ENCODE data around the gene BACE2.

The BACE2 gene

GRCh38 chr21:41168391-41169257 lies 664 bp downstream of the BACE2 start (continued):
- TF ChIP-seq HOXC10 (CRISPR knock-in tag; IDR thresholded peaks at IDR 0.05) (no peak), ZBTB26 (tag by site-specific recombination; optimal IDR thresholded peaks at IDR 0.05) (peak; percentile 70), ZNF76 (tag by site-specific recombination; IDR thresholded peaks at IDR 0.05; ENCODE audit: borderline replicate concordance, low read depth) (0 out of 2 replicates have a peak, but pooled peaks have one; percentile 37), ZBTB17 (tag by site-specific recombination; IDR thresholded peaks at IDR 0.05) (peak; percentile 49; the same call in 1 of the 2 replicates), EGR2 (tag by site-specific recombination; IDR thresholded peaks at IDR 0.05; ENCODE audit: low read depth) (peak; percentile 83), HOXA7 (CRISPR knock-in tag; IDR thresholded peaks at IDR 0.05; ENCODE audit: borderline replicate concordance) (no peak), ZNF148 (tag by site-specific recombination; IDR thresholded peaks at IDR 0.05; ENCODE audit: borderline replicate concordance) (no peak), KLF1 (tag by site-specific recombination; IDR thresholded peaks at IDR 0.05) (no peak), ZBTB8A (tag by site-specific recombination; IDR thresholded peaks at IDR 0.05) (peak; percentile 75), IKZF3 (tag by site-specific recombination; IDR thresholded peaks at IDR 0.05) (no peak), YY2 (tag by site-specific recombination; IDR thresholded peaks at IDR 0.05) (no peak), ZNF335 (tag by site-specific recombination; conservative IDR thresholded peaks at IDR 0.05) (peak; percentile 59), KLF17 (tag by site-specific recombination; IDR thresholded peaks at IDR 0.05) (0 out of 2 replicates have a peak, but pooled peaks have one; percentile 18), ZIC2 (tag by site-specific recombination; IDR thresholded peaks at IDR 0.05) (peak; percentile 57), WT1 (tag by site-specific recombination; IDR thresholded peaks at IDR 0.05) (0 out of 2 replicates have a peak, but pooled peaks have one; percentile 11), KLF8 (tag by site-specific recombination; IDR thresholded peaks at IDR 0.05) (peak; percentile 53; the same call in 1 of the 2 replicates), PRDM4 (tag by site-specific recombination; IDR thresholded peaks at IDR 0.05) (0 out of 2 replicates have a peak, but pooled peaks have one; percentile 11)
- TF ChIP-seq, protein P1, sequence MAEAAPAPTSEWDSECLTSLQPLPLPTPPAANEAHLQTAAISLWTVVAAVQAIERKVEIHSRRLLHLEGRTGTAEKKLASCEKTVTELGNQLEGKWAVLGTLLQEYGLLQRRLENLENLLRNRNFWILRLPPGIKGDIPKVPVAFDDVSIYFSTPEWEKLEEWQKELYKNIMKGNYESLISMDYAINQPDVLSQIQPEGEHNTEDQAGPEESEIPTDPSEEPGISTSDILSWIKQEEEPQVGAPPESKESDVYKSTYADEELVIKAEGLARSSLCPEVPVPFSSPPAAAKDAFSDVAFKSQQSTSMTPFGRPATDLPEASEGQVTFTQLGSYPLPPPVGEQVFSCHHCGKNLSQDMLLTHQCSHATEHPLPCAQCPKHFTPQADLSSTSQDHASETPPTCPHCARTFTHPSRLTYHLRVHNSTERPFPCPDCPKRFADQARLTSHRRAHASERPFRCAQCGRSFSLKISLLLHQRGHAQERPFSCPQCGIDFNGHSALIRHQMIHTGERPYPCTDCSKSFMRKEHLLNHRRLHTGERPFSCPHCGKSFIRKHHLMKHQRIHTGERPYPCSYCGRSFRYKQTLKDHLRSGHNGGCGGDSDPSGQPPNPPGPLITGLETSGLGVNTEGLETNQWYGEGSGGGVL (tag by site-specific recombination; IDR thresholded peaks at IDR 0.05), result peak; percentile 86
- TF ChIP-seq, protein P2, sequence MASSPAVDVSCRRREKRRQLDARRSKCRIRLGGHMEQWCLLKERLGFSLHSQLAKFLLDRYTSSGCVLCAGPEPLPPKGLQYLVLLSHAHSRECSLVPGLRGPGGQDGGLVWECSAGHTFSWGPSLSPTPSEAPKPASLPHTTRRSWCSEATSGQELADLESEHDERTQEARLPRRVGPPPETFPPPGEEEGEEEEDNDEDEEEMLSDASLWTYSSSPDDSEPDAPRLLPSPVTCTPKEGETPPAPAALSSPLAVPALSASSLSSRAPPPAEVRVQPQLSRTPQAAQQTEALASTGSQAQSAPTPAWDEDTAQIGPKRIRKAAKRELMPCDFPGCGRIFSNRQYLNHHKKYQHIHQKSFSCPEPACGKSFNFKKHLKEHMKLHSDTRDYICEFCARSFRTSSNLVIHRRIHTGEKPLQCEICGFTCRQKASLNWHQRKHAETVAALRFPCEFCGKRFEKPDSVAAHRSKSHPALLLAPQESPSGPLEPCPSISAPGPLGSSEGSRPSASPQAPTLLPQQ (tag by site-specific recombination; IDR thresholded peaks at IDR 0.05), result peak; percentile 36; the same call in 1 of the 2 replicates
- TF ChIP-seq, protein P3, sequence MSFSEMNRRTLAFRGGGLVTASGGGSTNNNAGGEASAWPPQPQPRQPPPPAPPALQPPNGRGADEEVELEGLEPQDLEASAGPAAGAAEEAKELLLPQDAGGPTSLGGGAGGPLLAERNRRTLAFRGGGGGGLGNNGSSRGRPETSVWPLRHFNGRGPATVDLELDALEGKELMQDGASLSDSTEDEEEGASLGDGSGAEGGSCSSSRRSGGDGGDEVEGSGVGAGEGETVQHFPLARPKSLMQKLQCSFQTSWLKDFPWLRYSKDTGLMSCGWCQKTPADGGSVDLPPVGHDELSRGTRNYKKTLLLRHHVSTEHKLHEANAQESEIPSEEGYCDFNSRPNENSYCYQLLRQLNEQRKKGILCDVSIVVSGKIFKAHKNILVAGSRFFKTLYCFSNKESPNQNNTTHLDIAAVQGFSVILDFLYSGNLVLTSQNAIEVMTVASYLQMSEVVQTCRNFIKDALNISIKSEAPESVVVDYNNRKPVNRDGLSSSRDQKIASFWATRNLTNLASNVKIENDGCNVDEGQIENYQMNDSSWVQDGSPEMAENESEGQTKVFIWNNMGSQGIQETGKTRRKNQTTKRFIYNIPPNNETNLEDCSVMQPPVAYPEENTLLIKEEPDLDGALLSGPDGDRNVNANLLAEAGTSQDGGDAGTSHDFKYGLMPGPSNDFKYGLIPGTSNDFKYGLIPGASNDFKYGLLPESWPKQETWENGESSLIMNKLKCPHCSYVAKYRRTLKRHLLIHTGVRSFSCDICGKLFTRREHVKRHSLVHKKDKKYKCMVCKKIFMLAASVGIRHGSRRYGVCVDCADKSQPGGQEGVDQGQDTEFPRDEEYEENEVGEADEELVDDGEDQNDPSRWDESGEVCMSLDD (tag by site-specific recombination; IDR thresholded peaks at IDR 0.05), result peak; percentile 57; the same call in 1 of the 2 replicates
- TF ChIP-seq, protein P4, sequence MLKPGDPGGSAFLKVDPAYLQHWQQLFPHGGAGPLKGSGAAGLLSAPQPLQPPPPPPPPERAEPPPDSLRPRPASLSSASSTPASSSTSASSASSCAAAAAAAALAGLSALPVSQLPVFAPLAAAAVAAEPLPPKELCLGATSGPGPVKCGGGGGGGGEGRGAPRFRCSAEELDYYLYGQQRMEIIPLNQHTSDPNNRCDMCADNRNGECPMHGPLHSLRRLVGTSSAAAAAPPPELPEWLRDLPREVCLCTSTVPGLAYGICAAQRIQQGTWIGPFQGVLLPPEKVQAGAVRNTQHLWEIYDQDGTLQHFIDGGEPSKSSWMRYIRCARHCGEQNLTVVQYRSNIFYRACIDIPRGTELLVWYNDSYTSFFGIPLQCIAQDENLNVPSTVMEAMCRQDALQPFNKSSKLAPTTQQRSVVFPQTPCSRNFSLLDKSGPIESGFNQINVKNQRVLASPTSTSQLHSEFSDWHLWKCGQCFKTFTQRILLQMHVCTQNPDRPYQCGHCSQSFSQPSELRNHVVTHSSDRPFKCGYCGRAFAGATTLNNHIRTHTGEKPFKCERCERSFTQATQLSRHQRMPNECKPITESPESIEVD (tag by site-specific recombination; IDR thresholded peaks at IDR 0.05), result no peak
